AG09319 (cell line): Measurements from ENCODE around the gene ARID1B.

Experiments
- DNase-seq: peaks from one replicate; pipeline ENCODE4 v3.0.0-alpha.2; 2010; ENCODE audit warnings: low read depth; ENCODE audit errors: extremely low read depth
- TF ChIP-seq, protein P1 (sequence below): IDR thresholded peaks from 2 replicates; pipeline ENCODE4 v1.5.1; 2011; ENCODE audit warnings: low read depth, mild to moderate bottlenecking, inconsistent platforms, low read length, moderate library complexity

Gene ARID1B

DNA sequence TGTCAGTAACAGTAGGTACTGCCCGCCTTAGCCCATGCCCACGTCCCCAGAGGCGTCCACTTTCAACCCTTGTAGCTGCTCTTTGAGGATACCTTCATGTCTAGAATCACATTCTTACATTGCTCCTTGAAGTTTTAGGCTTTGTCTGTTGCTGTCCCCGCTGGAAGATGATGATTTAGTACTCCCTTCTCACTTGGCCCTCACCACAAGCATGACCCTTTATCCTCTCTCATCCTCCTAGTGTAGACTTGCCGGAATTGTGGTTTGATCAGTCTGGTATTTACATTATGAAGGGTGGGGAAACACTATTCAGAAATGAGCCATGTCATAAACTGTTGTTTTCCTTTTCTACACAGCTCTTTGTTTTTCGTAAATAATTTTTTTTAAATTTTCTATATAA lies 87.4 kb downstream of the ARID1B start:
- TF ChIP-seq, protein P1, sequence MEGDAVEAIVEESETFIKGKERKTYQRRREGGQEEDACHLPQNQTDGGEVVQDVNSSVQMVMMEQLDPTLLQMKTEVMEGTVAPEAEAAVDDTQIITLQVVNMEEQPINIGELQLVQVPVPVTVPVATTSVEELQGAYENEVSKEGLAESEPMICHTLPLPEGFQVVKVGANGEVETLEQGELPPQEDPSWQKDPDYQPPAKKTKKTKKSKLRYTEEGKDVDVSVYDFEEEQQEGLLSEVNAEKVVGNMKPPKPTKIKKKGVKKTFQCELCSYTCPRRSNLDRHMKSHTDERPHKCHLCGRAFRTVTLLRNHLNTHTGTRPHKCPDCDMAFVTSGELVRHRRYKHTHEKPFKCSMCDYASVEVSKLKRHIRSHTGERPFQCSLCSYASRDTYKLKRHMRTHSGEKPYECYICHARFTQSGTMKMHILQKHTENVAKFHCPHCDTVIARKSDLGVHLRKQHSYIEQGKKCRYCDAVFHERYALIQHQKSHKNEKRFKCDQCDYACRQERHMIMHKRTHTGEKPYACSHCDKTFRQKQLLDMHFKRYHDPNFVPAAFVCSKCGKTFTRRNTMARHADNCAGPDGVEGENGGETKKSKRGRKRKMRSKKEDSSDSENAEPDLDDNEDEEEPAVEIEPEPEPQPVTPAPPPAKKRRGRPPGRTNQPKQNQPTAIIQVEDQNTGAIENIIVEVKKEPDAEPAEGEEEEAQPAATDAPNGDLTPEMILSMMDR = no peak

GRCh38 chr6:156865019-156865629 lies 87.9 kb downstream of the ARID1B start:
- TF ChIP-seq, protein P1 = no peak
- no peak for DNase-seq

More for the DNA sequence above, 87.4 kb downstream of the ARID1B start:
- DNase-seq = no peak

DNA sequence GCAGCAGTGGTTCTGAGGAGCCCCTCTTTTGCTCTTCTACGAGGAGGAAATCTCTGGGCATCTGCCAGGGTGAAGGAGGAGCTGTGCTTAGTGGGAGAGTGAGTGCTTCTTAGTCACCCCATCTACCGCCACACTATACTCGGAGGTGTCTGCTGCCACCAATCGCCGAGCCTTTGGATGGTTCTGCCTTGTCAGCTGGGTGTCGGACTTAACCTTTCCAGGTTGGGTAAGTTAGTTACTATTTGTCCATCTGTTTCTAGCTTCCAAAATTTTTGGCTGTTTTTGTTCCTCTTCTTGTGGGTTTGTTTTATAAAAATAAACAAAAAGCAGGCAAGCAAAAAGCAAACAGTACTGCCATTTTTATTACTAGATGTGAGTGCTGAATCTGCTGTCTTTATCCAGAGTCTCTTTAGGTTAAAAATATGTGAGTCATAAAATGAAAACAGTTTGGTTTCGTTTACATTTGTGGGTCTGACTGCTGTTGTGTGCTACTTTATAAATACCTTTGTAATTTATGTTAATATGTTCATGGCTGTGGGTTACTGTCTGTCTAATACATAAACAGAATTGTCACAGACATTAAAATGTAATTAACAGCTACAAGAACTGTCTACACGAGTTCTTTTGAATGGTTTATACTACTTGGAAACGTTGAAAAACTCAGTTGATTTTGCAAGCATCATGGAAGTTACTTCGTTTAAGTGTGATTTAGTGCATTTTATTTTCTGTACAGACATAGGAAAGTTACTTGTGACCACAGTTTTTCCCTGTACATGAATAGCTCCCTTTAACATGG lies 89.2 kb downstream of the ARID1B start:
- TF ChIP-seq, protein P1 = no peak
- DNase-seq = no peak

GRCh38 chr6:156867121-156867520 lies 89.9 kb downstream of the ARID1B start:
- DNase-seq = no peak
- TF ChIP-seq, protein P1 = no peak

GRCh38 chr6:156868385-156868784 lies 91.2 kb downstream of the ARID1B start:
- DNase-seq = no peak
- TF ChIP-seq, protein P1 = no peak

DNA sequence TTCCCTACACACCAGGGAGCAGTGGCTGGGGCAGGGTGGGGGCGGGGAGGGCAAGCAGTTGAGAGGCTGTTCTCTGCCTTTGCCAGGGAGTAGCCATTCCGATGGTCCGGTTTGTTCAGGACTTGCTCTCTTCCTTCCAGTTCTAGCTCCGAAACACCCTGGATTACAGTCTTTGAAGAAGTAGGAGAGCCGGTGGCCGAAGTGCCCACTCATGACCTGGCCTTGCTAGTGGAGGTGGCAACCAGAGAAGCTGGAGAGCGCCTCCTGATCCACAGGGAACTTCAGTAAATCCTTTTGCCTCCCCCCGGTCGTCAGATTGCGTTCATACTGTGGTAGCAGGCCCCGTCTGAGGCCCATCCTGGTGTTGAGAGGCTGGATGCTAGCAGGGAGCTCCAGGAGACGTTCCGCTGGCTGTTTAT lies 92.8 kb downstream of the ARID1B start:
- DNase-seq = no peak
- TF ChIP-seq, protein P1 = no peak

GRCh38 chr6:156870924-156871539 lies 93.9 kb downstream of the ARID1B start:
- no peak for DNase-seq
- TF ChIP-seq, protein P1 = no peak
